Activated CD4-positive, alpha-beta T cell treated with anti-CD3 and anti-CD28 coated beads for 36 hours (primary cell): ENCODE measurements around the gene EVA1C. TPM values are rescaled to one million over a fixed set of nuclear protein-coding genes. Genes with fewer than 3 reads are reported as not detected.
"Not testable (repeated sequence)": the region's sequence is repeated elsewhere in the genome, so short reads cannot be mapped to it uniquely, and the experiment has no call there.

ENCODE experiments used
- ATAC-seq: fragments of 200-7000 bp; cut with Tn5 transposase; one replicate; pipeline ENCODE4 v1.10.0; 2021; ENCODE audit warnings: mild to moderate bottlenecking, moderate library complexity
- CTCF ChIA-PET: fragments of 350-600 bp; sonication (Branson Sonifier 250); formaldehyde crosslinking; loops from one replicate; lab custom pipeline; 2021; ENCODE audit warnings: antibody characterized with exemption; lab: Charles Lee
- POLR2A ChIA-PET: fragments of 350-600 bp; sonication (Branson Sonifier 250); formaldehyde crosslinking; loops from one replicate; lab custom pipeline; 2021; ENCODE audit warnings: antibody characterized with exemption, inconsistent platforms; lab: Charles Lee
- DNase-seq: peaks from one replicate; pipeline ENCODE4 v3.0.0-alpha.2; 2020
- H3K27ac Mint-ChIP-seq: one replicate; pipeline ENCODE4 v1.8.0; 2021; ENCODE audit warnings: mixed read lengths
- H3K27me3 Mint-ChIP-seq: one replicate; pipeline ENCODE4 v1.8.0; 2021; ENCODE audit warnings: mixed read lengths
- H3K36me3 Mint-ChIP-seq: one replicate; pipeline ENCODE4 v1.8.0; 2021; ENCODE audit warnings: low read depth, mixed read lengths
- H3K4me1 Mint-ChIP-seq: one replicate; pipeline ENCODE4 v1.8.0; 2021; ENCODE audit warnings: mixed read lengths
- H3K4me3 Mint-ChIP-seq: one replicate; pipeline ENCODE4 v1.8.0; 2021; ENCODE audit warnings: mild to moderate bottlenecking, moderate library complexity, mixed read lengths
- H3K9me3 Mint-ChIP-seq: one replicate; pipeline ENCODE4 v1.8.0; 2021; ENCODE audit warnings: low read depth, mixed read lengths
- intact Hi-C, 2 experiments: fragments of 100-400 bp; cut with DNase I in 1 of 2; cut with micrococcal nuclease in 1 of 2; formaldehyde crosslinking; loops; one replicate each; pipeline versions ENCODE4 v1.14.2 to v1.15.1; 2022 to 2024; cut with DNase I, micrococcal nuclease
- total RNA-seq, 2 experiments: library from RNA; stranded (reverse); gene quantifications; one replicate each; pipeline ENCODE4 v1.2.3, GENCODE V29; 2021

EVA1C gene
- total RNA-seq, 2 experiments from 2014 or later = 9.3 to 10.4 TPM

DNA sequence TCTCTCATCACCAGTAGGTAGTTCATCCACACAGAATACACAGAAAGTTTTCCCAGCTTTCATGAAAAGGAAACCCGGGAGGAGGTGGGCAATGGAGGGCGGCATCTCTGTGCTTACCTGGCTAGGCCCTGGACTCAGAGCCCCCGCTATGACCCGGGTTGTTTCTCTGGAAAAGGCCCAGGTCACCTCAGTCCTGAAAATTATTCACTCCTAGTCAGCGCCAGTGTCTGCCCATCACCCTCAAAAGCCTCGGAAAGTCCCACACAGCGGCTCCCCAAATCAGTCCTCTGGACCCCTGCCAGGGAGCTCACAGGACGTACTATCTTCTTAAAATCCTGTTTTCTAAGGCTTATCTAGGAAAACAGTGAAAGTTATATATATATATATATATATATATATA, 121.6 kb downstream of the EVA1C start:
- intact Hi-C loops = no loop called here
- ChIA-PET POLR2A (no interaction called here), CTCF (no interaction called here)
- ATAC-seq (no peak), DNase-seq (no peak)
- Mint-ChIP-seq H3K36me3 (no peaks in the 10 kb centered on the region), H3K9me3 (no peaks in the 10 kb centered on the region), H3K4me1 (peaks cover 13% of the 10 kb centered on the region), H3K4me3 (no peak overlapping the region), H3K27ac (no peak overlapping the region), H3K27me3 (no peaks in the 10 kb centered on the region)

DNA sequence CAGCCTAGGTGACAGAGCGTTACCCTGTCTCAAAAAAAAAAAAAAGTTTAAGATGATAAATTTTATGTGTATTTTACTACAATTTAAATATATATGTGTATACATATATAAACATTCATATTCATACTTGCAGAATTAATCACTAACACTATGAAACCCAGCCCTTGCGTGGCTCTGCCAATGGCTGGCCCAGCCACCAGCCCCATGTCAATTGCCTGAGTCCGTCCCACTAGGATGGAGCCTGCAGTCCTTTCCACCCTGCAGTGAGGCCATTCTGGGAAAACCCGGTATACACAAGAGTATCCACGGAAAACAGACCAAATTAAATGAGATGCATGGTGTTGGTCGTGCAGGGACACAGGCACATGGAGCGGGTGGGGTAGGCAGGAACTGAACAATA, 123.1 kb downstream of the EVA1C start:
- POLR2A ChIA-PET = no interaction called here
- no peak for DNase-seq
- no peaks in the 10 kb centered on the region for H3K36me3 Mint-ChIP-seq
- H3K4me1 Mint-ChIP-seq = peaks cover 13% of the 10 kb centered on the region
- no peak for ATAC-seq
- CTCF ChIA-PET = no interaction called here
- H3K4me3 Mint-ChIP-seq = no peak overlapping the region
- intact Hi-C loops = no loop called here
- no peak overlapping the region for H3K27ac Mint-ChIP-seq
- no peaks in the 10 kb centered on the region for H3K9me3 Mint-ChIP-seq
- no peaks in the 10 kb centered on the region for H3K27me3 Mint-ChIP-seq

DNA sequence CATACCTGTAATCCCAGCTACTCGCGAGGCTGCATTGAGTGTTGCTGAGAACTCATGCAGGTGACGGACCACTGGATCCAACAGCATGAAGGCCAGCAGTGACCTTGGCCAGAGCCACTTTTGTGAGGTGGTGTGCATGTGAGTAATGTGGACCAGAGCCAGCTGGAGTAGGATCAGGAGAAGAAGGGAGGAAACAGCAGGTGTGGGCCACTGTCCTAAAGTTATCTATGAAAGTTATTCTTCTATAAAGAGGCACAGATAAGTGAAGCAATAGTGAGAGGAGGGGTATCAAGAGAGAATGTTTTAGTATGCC, 125.0 kb downstream of the EVA1C start:
- no peak for ATAC-seq
- Mint-ChIP-seq H3K9me3 (no peaks in the 10 kb centered on the region), H3K4me3 (no peak overlapping the region), H3K36me3 (no peaks in the 10 kb centered on the region), H3K27me3 (no peaks in the 10 kb centered on the region), H3K4me1 (peaks cover 13% of the 10 kb centered on the region), H3K27ac (no peak overlapping the region)
- POLR2A ChIA-PET = no interaction called here
- no peak for DNase-seq
- intact Hi-C loops = no loop called here
- CTCF ChIA-PET = no interaction called here

DNA sequence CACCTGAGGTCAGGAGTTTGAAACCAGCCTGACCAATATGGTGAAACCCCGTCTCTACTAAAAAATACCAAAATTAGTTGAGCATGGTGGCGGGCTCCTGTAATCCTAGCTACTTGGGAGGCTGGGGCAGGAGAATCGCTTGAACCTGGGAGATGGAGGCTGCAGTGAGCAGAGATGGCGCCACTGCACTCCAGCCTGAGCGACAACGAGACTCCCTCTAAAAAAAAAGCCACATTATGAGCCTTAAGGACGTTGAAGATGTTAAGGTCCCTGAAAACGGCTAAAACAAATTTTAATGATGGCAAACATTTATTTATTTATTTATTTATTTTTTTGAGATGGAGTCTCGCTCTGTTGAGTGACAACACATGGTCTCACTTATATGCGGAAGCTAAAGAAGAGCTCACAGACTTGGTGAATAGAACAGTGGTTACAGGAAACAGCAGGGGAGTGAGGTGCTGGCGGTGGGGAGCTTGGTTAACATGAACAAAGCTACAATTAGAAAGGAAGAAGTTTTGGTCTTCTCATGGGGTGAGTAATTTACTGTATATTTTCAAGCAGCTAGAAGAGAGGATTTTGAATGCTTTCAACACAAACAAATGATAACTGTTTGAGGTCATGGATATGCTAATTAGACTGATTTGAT, 125.8 kb downstream of the EVA1C start:
- Mint-ChIP-seq H3K4me1 (peaks cover 13% of the 10 kb centered on the region), H3K27me3 (no peaks in the 10 kb centered on the region), H3K9me3 (no peaks in the 10 kb centered on the region), H3K36me3 (no peaks in the 10 kb centered on the region), H3K27ac (no peak overlapping the region), H3K4me3 (no peak overlapping the region)
- peak; percentile 83 for ATAC-seq
- peak; percentile 48 for DNase-seq
- ChIA-PET CTCF (interaction anchor here (1.1 to 1.9 kb wide), 4 partner anchors 12 to 66 kb away, joined by 3 to 6 read pairs (median 3); no protein-coding TSS in a partner anchor), POLR2A (no interaction called here)
- intact Hi-C loops = no loop called here

DNA sequence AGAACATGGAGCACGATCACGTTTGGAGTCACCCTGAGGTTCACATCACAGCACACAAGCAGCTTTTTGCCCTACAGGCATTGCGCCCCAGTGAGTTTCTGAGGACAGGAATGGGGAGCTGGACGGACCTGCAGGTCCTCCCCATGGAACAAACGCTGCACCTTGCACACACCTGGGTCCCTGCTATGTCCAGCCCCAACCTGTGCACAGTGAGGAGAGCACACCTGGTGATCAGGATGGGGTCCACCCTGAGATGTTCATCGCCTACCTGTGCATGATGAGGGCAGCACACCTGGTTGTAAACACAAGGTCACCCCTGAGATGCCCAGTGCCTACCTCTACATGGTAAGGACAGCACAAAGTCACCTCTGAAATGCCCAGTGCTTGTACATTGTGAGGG, 126.9 kb downstream of the EVA1C start:
- Mint-ChIP-seq H3K4me3 (no peak overlapping the region), H3K27ac (no peak overlapping the region), H3K4me1 (peaks cover 13% of the 10 kb centered on the region), H3K9me3 (no peaks in the 10 kb centered on the region), H3K36me3 (no peaks in the 10 kb centered on the region), H3K27me3 (no peaks in the 10 kb centered on the region)
- ChIA-PET POLR2A (no interaction called here), CTCF (interaction anchor here (1.2 to 1.9 kb wide), 2 partner anchors 11 to 30 kb away, joined by 3 to 6 read pairs; no protein-coding TSS in a partner anchor)
- DNase-seq (no peak), ATAC-seq (no peak)
- intact Hi-C loops = no loop called here

DNA sequence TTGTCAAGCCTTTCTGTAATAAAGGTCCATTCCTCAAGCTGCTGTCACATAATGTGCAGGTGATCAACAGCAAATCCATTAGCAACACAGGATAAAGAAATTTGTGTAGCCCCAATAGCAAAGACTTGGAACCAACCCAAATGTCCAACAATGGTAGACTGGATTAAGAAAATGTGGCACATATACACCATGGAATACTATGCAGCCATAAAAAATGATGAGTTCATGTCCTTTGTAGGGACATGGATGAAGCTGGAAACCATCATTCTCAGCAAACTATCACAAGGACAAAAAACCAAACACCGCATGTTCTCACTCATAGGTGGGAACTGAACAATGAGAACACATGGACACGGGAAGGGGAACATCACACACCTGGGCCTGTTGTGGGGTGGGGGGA, 130.6 kb downstream of the EVA1C start:
- H3K27me3 Mint-ChIP-seq, H3K27ac Mint-ChIP-seq, H3K4me3 Mint-ChIP-seq, H3K4me1 Mint-ChIP-seq, DNase-seq, intact Hi-C loops, H3K36me3 Mint-ChIP-seq, ATAC-seq, H3K9me3 Mint-ChIP-seq, POLR2A ChIA-PET, CTCF ChIA-PET: not testable (repeated sequence)

DNA sequence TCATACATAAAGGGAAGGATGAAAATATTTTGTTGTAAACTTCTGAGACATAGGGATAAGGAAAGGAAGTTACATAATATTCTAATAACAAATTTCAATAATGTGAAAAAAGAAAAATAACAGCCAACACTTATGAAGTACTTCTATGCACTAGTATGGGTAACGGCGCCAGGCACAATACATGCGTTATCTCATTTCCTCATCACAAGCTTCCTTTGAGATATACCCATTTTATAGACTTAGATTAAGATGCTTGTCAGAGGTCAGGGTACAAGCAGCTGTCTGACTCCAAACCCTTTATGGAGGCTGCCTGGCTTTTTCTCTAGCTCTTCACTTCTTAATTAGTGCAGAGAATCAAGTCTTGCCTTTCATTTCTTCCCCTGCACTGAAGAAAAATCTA, 131.5 kb downstream of the EVA1C start:
- Mint-ChIP-seq H3K27me3 (no peaks in the 10 kb centered on the region), H3K4me1 (peaks cover 3% of the 10 kb centered on the region), H3K9me3 (no peaks in the 10 kb centered on the region), H3K36me3 (no peaks in the 10 kb centered on the region), H3K27ac (no peak overlapping the region), H3K4me3 (no peak overlapping the region)
- intact Hi-C loops = no loop called here
- ATAC-seq (no peak), DNase-seq (no peak)
- ChIA-PET CTCF (interaction anchor here (0.6 to 0.7 kb wide), 2 partner anchors 28 to 140 kb away, joined by 3 to 4 read pairs; no protein-coding TSS in a partner anchor), POLR2A (no interaction called here)

DNA sequence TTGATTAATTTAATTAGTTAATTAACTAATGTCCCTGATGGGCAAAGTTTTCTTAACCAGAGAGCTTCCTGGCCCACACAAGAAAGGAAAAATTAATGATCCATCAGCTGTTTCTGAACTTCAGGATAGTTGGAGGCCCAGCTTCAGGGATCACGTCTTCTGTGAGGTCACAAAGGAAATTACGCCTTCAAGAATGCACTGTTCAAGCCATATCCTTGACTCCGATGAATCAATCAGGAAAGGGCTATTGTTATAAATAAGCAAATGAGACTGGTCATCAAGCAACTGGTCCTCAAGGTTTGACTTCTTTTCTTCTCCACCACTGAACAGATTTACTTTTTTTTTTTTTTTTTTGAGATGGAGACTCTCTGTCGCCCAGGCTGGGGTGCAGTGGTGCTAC, 132.2 kb downstream of the EVA1C start:
- DNase-seq (no peak), ATAC-seq (no peak)
- POLR2A ChIA-PET = no interaction called here
- intact Hi-C loops = no loop called here
- H3K27me3 Mint-ChIP-seq = no peaks in the 10 kb centered on the region
- no peaks in the 10 kb centered on the region for H3K36me3 Mint-ChIP-seq
- H3K4me1 Mint-ChIP-seq = peaks cover 2% of the 10 kb centered on the region
- no peak overlapping the region for H3K27ac Mint-ChIP-seq
- H3K9me3 Mint-ChIP-seq = no peaks in the 10 kb centered on the region
- CTCF ChIA-PET = interaction anchor here (0.6 kb wide), 1 partner anchor 141 kb away, joined by 3 read pairs; no protein-coding TSS in a partner anchor
- H3K4me3 Mint-ChIP-seq = no peak overlapping the region

DNA sequence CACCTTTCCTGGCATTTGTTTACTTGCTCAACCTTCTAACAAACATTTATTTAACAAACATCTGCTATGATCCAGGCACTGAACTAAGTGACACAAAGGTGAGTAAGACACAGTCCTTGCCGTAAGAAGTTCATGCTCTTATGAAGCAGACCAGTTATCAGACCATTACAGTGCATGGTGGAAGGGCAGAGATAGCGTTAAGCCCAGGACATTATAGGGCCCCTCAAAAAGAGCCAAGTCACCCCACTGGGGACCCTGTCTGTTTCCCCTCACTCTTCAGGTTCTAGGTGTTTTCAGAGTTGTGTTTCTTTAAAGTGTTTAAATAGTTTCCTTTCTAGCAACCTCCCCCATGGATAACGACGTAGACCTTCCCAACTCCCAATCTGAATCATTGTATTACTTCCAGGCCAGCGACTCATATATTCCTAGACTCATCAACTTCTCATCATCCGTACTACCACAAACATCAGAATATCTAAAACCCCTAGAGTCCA, 133.5 kb downstream of the EVA1C start:
- ChIA-PET POLR2A (no interaction called here), CTCF (interaction anchor here (0.6 kb wide), 1 partner anchor 151 kb away, joined by 3 read pairs; no protein-coding TSS in a partner anchor)
- DNase-seq (no peak), ATAC-seq (no peak)
- Mint-ChIP-seq H3K36me3 (no peaks in the 10 kb centered on the region), H3K4me1 (peaks cover 2% of the 10 kb centered on the region), H3K27ac (no peak overlapping the region), H3K4me3 (no peak overlapping the region), H3K27me3 (no peaks in the 10 kb centered on the region), H3K9me3 (no peaks in the 10 kb centered on the region)
- intact Hi-C loops = no loop called here

DNA sequence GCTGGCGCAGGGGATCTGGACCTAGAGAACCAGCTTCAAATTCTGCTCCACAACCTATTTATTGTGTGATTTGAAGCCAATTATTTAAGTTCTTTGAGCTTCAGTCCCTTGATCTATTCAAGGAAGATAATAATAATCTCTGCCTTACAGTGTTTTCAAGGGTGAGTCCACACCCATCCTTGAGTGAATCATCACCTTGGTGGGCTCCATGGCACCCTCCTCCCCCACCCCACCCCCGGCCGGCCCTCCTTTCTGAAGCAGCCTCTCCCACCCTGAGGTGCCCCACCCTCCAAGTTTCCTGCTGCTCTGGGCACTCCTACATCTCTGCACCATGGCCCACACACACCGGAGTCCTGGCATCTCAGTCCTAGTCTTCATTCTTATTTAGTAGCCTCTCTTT, 134.5 kb downstream of the EVA1C start:
- Mint-ChIP-seq H3K4me1 (peaks cover 2% of the 10 kb centered on the region), H3K4me3 (no peak overlapping the region), H3K27ac (no peak overlapping the region), H3K9me3 (no peaks in the 10 kb centered on the region), H3K27me3 (no peaks in the 10 kb centered on the region), H3K36me3 (no peaks in the 10 kb centered on the region)
- POLR2A ChIA-PET = no interaction called here
- DNase-seq (no peak), ATAC-seq (no peak)
- CTCF ChIA-PET = interaction anchor here (0.6 to 0.7 kb wide), 2 partner anchors 16 to 58 kb away, joined by 3 read pairs; no protein-coding TSS in a partner anchor
- intact Hi-C loops = no loop called here

DNA sequence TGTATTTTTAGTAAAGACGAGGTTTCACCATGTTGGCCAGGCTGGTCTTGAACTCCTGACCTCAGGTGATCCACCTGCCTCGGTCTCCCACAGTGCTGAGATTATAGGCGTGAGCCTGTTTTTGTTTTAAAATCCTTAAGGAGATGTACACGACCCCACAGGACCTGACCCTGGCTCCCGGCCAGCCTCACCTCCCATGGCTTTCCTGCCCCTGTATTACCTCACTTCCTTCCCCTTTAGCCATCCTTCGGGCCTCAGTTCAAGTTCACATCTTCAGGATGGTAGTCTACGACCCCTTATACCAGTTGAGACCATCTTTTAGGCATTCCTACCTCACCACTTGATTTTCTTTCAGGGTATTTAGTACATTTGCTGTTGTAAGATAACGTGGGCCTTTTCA, 136.5 kb downstream of the EVA1C start:
- H3K4me1 Mint-ChIP-seq = peaks cover 2% of the 10 kb centered on the region
- H3K9me3 Mint-ChIP-seq = no peaks in the 10 kb centered on the region
- intact Hi-C loops = no loop called here
- ChIA-PET CTCF (interaction anchor here (0.6 to 1.9 kb wide), 3 partner anchors 10 to 1057 kb away, joined by 3 to 6 read pairs (median 3); no protein-coding TSS in a partner anchor), POLR2A (no interaction called here)
- DNase-seq = no peak
- no peak overlapping the region for H3K4me3 Mint-ChIP-seq
- no peaks in the 10 kb centered on the region for H3K36me3 Mint-ChIP-seq
- H3K27ac Mint-ChIP-seq = no peak overlapping the region
- H3K27me3 Mint-ChIP-seq = no peaks in the 10 kb centered on the region
- ATAC-seq = no peak

DNA sequence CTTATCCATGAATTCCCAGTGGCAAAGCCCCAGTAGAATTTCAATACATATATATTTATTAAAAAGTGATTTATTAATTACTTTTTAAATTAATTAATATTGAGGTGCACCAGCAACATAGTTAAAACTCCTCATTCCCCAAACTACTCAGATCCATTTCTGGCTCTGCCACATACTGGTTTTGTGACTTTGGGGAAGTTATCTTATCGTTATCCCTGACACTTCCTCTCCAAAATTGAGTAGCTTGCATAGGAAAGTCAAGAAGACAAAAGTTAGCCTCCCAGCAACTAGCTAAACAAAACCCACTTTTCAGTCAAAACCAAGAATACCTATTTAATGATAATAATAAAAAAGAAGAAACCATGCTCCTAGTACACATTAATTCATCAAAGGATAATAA, 136.9 kb downstream of the EVA1C start:
- ATAC-seq = no peak
- intact Hi-C loops = no loop called here
- H3K4me3 Mint-ChIP-seq = no peak overlapping the region
- ChIA-PET POLR2A (no interaction called here), CTCF (interaction anchor here (0.6 to 1.9 kb wide), 3 partner anchors 11 to 1057 kb away, joined by 3 to 6 read pairs (median 3); no protein-coding TSS in a partner anchor)
- no peak for DNase-seq
- no peaks in the 10 kb centered on the region for H3K27me3 Mint-ChIP-seq
- H3K36me3 Mint-ChIP-seq = no peaks in the 10 kb centered on the region
- no peaks in the 10 kb centered on the region for H3K9me3 Mint-ChIP-seq
- H3K4me1 Mint-ChIP-seq = peaks cover 2% of the 10 kb centered on the region
- no peak overlapping the region for H3K27ac Mint-ChIP-seq
